Glomerular endothelial cell (primary cell): ENCODE data around the gene GYPB. TPM values are rescaled to one million over a fixed set of nuclear protein-coding genes. Genes with fewer than 3 reads are reported as not detected.
"Not testable (repeated sequence)": the region's sequence is repeated elsewhere in the genome, so short reads cannot be mapped to it uniquely, and the experiment has no call there.

Source experiments
- DNase-seq: peaks from one replicate; pipeline ENCODE4 v3.0.0-alpha.2; 2011; ENCODE audit warnings: low read depth, low spot score; ENCODE audit errors: extremely low read depth
- total RNA-seq: library from RNA; depleted of rRNA; stranded (reverse); fragments of >200 nt; gene quantifications from 2 replicates; pipeline ENCODE4 v1.2.3, GENCODE V29; 2015

The GYPB gene
- total RNA-seq, 1 donor from 2014 or later: not detected

DNA sequence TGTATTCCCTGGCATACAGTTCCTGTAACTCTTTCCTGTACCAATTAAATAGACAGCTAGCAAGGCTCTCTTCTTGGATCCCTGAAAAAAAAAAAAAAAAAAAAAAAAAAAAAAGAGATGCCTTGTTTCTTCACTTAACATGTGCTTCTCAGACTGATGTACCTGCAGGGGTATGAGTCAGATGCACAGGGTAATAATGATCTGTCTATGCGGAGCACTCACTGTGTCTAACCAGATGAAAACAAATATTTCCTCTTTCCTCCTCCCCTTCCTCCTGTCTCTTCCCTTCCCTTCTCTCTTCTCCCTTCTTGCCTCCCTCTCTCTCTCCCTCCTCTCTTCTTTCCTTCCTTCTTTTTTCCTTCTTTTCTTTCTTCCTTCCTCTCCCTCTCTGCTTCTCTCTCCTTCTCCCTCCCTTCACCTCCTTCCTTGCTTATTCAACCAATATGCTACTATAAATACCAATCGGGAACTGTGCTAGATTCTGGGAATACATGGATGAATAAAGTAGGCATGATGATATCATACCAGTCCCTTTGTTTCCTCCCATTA lies 3.0 kb downstream of the GYPB start:
- DNase-seq: not testable (repeated sequence)

DNA sequence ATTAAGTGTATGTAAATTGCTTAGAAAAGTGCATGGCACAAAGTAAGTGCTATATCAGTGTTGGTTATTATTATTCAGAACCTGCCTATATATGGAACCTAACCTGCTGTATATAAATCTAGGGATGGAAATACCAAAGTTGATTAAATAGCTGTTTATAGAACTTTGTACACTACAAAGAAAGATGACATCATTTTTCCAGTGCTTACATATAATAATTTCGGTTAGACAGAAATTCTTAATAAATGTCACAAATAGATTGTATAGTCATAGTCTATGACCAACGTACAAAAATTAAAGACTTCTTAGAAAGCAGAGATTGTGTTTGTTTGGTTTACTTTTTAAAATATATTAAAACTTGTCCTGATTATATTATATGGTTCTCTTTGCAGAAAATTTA lies 4.4 kb downstream of the GYPB start:
- no peak for DNase-seq

DNA sequence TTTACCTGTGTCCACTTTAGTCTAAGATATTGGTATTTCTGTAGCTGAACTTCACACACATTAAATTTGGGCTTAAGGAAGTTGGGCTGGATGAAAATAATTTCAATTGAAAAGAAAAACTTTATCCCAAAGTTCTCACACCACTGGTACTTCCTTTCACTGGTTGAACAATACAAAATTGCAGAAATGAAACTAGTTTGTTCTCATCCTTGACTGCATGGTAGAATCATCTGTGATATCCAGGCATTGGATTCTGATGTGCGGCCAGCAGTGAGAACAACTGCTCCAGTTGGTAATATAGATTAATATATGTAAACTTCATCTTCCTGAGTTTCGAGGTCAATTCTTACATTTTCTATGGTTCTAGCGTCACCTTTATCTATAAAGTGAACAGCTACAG lies 10.6 kb downstream of the GYPB start:
- DNase-seq: not testable (repeated sequence)

DNA sequence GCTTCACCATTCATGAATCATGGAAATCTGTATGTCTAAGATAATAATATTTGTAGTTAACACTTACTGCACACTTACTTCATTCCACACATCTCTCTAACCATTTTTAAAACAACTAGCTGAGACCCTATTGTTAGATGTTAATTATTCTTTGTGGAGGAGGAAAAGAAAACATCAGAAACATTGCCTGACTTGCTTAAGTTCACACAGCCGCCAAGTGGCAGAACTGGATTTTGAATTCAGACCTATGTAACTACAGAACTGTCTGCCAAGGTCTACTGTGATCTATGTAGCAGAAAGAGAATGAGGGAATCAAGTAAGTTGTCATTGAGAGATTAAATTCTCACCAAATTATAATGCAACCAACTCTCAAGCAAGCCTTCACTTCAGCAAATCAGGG lies 11.2 kb downstream of the GYPB start:
- not testable (repeated sequence) for DNase-seq

DNA sequence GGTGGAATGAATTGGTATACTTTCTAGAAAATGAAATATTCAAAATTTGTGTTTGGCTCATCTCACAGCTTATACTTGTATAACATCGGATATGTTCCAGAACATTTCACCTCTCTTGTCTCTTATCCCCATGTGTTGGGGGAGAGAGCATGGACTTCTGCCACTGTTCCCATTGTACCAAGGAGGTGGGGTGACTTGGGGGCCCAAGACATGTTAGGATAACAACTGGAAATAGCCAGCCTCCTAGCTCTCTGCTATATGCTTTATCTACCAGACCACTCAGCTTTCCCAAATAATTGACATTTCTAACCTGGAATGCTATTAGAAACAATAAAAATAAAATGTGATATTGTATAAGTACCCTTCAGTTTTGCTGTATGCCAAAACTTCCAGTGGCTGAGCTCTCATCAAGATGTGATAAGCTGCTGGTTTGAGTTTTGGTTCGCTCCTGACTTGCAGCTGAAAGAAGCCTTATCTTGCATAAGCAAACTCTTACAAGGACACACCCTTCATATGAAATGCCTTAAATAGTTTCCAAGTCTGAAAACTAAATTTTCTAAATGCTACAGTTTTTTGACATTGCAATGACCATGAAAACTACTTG lies 12.9 kb downstream of the GYPB start:
- not testable (repeated sequence) for DNase-seq

DNA sequence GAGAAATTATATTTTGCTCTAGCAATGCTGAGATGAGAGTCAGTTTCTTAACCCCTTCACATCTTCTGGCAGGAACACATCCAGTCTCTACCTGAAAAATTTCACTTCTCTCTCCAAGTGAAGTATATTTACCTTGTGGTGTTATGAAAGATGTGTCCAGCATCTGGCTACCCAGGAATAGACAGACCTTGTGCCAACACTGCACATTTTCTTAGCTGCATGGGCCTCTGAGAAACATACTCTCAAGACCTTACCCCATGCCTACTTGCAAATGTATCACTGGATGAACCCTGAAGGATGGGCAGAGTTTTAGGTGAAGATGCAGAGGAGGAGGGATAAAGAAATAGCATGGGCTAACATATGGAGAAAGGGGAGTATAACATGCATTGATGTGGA lies 13.6 kb downstream of the GYPB start:
- DNase-seq: not testable (repeated sequence)

DNA sequence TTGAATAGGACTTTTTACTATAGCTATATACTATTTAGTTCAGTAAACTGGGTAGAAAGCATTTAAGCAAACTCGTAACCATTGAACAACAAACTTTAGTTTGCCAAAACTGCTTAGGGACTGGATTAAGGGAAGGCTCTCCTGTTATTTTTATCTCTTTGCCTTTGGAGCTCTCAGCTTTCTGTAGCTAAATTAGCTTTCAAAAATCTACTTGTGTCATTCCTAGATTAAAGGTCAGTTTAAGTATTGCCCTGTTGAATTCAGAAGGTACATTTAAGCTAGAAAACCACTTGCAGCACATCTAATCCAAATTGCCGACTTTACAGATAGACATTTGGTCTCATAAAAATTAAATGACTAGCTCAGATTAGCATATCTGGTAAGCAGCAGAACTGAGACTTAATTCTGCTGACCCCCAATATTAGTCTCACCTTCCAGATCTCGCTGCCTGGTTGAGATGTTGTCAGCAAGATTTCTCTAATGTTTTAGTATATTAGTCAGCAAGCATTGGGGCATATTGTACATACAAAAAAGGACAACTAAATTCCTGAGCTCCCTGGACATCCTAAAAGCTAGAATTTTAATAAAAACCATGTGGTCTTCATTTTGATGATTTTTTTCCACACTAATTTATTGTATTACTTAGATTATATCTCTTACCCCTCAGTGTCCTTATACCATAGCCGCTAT lies 14.2 kb downstream of the GYPB start:
- DNase-seq: not testable (repeated sequence)

DNA sequence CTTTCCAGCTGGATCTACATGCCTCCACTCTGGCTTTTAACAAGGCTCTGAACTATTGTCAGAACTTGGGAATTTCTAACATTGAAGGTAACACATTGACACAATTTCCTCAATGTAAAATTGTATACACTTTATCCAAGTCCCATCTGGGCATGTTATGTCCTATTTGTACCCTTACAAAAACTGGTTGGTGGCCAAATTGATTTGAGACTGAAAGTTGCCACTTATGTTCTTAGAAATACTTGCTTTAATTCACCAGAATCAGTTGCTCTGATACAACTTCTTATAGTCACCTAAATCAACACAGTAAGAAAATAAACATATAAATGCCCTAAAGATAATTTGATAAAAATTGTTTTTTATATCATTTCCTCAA lies 15.3 kb downstream of the GYPB start:
- DNase-seq: not testable (repeated sequence)

DNA sequence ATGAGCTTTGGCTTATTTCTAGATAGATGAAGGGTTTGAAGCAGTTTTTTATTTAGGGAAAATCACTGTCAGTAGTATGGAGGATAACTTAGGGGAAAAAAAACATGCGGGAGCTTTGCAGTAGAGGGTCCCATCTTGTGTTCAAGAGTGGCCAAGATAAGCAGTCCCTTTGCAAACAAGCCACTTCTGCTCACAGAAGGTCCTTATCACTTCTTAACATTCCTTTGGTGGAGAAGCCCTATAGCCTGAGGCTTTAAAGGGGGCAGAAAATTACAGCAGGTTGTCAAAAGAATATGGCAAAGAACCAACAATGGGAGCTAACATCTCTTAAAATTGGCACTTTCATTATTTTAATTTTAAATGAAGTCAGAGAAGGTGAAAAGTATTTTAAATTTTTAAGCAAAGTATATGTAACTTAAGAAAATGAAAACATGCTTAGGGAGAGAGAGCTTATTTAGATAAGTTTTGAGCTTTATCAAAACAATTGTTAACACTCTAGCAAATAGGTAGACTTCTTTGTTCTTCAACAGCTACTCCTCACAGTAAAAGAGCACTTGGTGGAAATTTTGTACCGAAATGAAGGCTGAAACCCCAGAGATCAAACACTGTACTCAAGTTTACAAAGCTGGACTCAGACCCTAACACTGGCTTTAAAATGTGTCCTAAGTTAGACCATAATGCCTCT lies 15.8 kb downstream of the GYPB start:
- not testable (repeated sequence) for DNase-seq

DNA sequence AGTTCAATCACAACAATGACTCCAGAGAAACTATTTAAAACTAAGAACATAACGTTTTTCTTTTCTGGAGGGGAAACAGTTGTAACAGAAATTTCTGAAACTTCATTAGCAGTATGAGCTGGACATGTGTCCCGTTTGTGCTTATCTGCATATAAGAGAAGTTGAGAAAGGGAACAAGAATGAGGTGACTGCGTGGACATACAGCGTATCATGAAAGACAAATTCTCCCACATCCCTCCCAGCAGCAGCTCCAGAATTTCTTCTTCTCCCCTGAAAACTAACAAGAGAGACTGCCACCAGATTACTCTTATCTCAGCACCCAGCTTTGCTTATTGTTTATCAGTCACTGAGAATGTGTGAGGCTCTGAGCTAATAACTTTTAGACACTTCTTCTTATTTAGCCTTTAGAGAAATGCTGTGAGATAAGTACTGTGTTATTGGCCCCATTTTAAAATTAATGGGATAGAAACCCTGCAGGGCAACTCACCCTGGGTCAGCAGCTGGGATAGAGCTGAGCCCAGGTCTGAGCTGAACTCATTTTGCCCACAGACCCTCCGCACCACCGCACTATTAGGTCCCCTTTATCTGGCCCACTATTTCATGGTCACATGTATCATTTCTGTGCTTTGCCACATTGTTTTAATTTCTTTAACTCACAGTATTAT lies 18.7 kb downstream of the GYPB start:
- not testable (repeated sequence) for DNase-seq

DNA sequence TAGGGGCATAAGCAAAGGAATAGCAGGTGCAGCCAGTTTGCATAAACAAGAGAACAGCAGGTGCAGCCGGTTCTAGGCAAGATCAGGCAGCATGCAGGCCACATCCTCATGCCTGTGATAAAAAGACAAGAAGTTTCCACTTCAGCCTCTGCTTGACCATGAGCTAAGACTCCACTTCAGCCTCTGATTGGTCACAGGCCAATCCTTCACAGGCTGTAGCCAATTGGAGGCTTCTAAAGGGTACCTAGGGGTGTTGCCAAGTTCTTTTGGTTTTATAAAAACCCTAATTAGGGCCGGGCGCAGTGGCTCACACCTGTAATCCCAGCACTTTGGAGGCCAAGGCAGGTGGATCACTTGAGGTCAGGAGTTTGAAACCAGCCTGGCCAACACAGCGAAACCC lies 23.0 kb downstream of the GYPB start:
- DNase-seq: not testable (repeated sequence)

DNA sequence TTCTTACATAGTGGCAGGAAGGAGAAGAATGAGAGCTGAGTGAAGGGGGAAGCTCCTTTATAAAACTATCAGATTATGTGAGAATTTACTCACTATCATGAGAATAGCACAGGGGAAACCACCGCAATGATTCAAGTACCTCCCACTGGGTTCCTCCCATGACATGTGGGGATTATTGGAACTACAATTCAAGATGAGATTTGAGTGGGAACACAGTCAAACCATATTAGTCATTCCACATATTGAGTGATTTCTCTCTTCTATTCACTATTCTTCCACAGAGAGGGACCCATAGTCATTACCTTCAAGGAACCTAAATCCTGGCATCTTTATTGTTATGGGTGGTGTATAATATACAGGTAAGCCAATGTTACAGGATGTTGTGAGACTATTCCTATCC lies 27.4 kb downstream of the GYPB start:
- DNase-seq: not testable (repeated sequence)

DNA sequence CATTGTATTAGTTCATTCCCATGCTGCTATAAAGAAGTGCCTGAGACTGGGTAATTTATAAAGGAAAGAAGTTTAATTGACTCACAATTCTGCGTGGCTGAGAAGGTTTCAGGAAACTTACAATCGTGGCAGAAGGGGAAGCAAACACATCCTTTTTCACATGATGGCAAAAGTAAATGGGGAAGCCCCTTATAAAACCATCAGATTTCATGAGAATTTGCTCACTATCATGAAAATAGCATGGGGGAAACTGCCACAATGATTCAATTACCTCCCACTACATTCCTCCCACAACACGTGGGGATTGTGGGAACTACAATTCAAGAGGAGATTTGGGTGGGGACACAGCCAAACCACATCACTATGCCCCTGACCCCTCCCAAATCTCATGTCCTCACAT lies 28.5 kb downstream of the GYPB start:
- DNase-seq: not testable (repeated sequence)

DNA sequence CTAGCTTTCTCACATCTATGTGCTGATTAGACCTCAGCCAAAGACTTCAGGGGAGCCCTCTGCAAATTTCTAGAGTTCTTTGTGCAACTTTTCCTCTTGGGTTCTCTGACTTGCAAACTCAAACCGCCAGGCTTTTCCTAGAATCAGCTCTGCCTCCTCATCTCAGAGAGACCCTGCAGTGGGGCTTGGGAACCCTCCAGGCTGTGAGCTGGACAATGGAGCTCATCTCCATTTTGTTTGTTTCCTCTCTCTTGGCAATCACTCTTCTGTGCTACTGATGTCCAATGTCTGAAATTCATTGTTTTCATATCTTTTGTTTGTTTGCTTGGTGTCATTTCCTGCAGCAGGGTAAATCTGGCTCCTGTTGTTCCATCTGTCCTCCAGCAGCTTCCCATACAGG lies 33.0 kb downstream of the GYPB start:
- DNase-seq: no peak

DNA sequence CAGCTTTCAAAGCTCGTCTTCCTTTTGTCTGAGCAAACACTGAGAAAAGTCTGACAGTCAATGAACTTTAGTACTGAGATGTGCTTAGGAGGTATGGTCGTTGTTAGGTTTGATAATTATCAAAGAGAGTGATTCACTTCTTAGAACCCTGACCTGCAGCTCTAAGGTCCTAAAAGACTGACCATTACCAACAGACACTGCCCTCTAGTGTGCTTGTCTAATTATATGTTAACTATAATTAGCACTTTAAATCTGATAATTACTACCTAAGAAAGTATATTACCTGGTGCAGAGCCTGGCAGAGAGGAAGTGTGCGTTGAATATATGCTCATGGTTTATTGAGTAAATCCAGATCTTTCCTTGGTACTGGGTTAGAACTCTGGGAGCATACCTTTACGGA lies 38.4 kb downstream of the GYPB start:
- DNase-seq: not testable (repeated sequence)

DNA sequence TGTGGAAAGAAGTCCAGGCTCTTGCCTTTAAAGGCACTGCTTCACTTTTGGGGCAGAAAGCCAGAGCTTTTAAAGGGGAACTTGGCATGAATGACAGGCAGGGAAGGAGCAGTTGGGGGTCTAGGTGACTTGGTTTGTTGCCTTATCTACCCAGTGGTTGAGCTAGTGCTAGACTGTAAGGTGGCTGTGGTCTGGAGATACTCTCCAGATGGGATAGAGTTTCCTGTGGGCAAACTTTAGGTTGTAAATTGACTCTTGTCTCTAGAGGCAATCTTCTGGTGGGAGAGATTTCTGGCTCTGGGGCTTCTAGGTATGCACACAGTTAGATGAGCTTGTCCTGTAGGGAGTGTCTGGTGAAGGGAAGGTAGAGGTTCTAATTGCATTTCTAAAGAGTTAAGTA lies 43.7 kb downstream of the GYPB start:
- DNase-seq: not testable (repeated sequence)

DNA sequence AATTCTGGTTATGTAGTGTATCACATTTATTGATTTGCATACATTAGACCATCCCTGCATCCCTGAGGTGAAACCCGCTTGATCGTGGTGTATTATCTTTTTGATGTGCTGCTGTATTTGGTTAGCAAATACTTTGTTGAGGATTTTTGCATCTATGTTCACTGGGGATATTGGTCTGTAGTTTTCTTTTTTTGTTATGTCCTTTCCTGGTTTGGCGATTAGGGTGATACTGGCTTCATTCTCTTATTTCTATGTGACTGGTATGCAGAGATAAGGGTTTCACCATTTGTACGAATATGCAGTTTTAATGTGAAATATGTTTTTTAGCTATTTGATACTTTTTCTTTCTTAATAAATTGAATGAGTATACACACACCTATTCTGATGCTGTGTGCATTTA lies 45.2 kb downstream of the GYPB start:
- DNase-seq: not testable (repeated sequence)

DNA sequence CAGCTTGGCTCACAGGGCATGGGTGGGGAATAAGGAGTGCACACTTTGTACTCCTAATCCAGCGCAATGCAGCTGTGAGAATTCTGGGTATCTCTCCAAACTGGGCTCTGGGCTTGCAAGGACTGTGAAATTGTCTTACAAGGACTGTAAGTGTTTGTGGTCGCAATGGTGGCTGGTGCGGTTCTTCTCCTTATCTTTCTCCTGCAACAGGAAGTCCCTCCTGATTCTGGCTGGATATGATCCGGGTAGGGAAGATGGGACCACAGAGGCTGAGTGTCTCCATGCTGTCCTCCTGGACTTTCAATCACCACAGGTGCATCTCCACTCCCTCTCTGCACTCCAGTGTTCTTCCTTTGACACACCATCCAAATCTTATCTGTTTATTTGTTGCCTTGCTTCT lies 58.1 kb downstream of the GYPB start:
- DNase-seq: no peak

DNA sequence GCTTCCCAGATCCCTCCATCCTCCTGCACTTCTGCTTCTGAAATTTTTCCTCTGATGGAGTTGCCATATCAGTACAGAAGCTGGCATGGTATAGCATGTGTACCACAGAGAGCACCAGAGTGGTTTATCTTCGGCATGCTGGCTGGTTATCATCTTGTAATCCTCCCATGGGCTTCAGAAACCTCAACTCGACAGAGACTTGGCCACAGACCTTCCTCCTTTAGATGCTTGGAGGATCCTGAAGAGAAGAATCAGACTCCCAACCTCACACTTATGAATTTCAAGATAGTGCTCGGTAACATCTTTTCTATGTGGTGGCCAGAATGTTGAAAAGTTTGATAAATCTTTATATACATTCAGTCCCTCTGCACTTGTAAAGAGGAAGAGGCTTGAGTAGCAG lies 63.9 kb downstream of the GYPB start:
- DNase-seq: not testable (repeated sequence)

DNA sequence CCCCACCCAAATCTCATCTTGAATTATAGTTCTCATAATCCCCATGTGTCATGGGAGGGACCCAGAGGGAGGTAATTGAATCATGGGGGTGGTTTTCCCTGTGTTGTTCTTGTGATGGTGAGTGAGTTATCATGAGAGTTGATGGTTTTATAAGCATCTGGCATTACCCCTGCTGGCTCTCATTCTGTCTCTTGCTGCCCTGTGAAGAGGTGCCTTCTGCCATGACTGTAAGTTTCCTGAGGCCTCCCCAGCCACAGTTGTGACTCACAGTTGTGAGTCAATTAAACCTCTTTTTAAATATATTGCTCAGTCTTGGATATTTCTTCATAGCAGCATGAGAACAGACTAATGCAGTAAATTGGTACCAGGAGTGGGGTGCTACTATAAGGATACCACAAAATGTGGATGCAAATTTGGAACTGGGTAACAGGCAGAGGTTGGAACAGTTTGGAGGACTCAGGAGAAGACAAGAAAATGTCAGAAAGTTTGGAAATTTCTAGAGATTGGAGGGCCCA lies 67.7 kb downstream of the GYPB start:
- DNase-seq: not testable (repeated sequence)

DNA sequence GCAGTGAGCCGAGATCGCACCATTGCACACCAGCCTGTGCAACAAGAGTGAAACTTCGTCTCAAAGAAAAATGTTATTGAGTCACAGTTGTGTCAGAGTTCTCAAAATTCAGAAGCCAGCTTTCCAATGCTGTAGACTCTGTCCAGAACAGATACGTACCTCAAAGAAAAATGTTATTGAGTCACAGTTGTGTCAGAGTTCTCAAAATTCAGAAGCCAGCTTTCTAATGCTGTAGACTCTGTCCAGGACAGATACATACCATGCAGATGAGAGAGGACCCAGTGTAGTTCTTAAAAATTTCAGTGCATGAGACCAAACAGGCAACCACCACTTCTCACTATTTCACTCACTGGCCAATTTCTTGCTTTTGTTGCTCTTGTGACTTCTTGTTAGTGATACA lies 68.2 kb downstream of the GYPB start:
- DNase-seq: not testable (repeated sequence)
